ENCODE results near the gene PDCD5.
"Not testable (repeated sequence)": the region's sequence is repeated elsewhere in the genome, so short reads cannot be mapped to it uniquely, and the experiment has no call there.

PDCD5 gene

DNA sequence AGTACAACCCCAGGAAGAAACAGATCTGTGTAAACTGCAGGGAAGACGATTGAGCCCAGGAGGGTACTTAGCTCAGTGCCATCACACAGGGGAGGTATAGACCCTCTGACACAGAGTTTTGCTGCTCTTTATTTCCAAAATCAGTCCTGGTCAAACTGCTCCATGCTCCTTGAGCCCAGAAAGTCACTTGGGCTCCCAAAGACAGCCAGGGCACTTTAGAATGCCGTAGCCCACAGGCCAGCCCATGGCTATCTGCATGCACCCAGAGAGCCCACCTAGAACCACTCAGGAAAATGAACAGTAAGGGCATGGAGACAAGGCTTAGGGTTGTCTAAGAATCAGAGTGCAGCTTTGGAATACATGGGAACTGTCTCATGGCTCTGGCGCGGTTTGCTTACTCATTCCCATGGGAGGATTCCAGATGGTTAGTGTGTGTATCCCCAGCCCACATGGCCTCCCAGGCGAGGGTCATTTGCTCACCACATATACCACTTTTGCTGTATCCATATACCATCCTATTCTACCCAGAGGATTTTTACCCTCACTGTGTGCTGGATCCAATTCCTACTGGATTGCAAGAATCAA is 14.7 kb upstream of the PDCD5 start:
- no peak overlapping the region for H3K9ac ChIP-seq (ENCODE audit: low read depth, low read length)
- no peaks in the 10 kb centered on the region for H3K4me1 ChIP-seq (ENCODE audit: insufficient read depth, low read length)
- H3K9me3 ChIP-seq (ENCODE audit: control insufficient read depth, insufficient read depth, low read length) = no peaks in the 10 kb centered on the region
- H3K36me3 ChIP-seq (ENCODE audit: insufficient read depth, low read length) = no peaks in the 10 kb centered on the region

DNA sequence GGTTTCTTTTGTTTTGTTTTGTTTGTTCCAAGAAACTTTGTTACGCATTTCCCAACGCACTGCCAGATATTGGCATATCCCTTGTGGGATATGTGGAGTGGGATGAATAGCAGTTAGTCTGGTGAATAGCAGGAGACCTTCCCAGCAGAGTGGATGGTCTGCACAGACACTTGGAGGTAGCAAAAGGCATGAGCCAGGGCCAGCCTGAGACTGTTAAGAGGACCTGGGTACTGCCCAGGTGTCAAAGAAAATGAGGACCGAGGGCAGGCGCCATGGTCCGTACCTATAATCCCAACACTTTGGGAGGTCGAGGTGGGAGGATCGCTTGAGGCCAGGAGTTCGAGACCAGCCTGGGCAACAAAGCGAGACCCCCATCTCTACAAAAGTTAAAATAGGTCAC is 13.5 kb upstream of the PDCD5 start:
- Histone ChIP-seq H3K9me3 (ENCODE audit: control insufficient read depth, insufficient read depth, low read length) (no peaks in the 10 kb centered on the region), H3K36me3 (ENCODE audit: insufficient read depth, low read length) (no peaks in the 10 kb centered on the region), H3K4me1 (ENCODE audit: insufficient read depth, low read length) (no peaks in the 10 kb centered on the region), H3K9ac (ENCODE audit: low read depth, low read length) (no peak overlapping the region)

DNA sequence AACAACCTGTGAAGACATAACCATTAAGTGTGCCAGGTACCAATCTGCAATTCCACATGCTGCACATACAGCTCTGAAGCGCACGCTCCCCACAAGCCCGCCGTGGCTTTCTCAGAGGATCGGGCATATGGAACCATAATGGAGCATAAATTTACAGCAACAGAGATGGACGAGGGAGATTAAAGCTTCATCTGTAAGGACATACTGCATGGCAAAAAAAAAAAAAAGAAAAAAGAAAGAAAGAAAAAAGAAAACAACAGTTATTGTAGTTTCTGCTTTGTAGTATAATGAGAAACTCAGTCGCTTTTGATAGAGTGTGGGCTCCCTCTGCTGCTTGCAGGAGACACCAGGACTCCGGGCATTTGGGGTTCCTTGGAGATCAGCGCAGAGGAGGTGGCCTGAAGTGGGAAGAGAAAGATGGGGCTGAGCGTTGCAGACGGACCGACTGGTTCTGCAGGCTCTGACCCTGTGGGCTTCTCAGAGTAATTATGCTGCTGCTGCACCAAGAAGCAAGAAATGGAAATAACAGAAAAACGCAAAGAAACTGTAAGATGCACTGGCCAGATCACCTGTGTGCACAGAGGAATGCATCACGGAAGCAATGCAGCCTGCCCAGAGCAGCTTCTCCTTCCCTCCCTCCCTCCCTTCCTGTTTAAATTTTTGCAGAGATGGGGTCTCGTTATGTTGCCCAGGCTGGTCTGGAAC is 10.8 kb upstream of the PDCD5 start:
- Histone ChIP-seq H3K36me3 (ENCODE audit: insufficient read depth, low read length) (no peaks in the 10 kb centered on the region), H3K9ac (ENCODE audit: low read depth, low read length) (no peak overlapping the region), H3K4me1 (ENCODE audit: insufficient read depth, low read length) (no peaks in the 10 kb centered on the region), H3K9me3 (ENCODE audit: control insufficient read depth, insufficient read depth, low read length) (no peaks in the 10 kb centered on the region)

DNA sequence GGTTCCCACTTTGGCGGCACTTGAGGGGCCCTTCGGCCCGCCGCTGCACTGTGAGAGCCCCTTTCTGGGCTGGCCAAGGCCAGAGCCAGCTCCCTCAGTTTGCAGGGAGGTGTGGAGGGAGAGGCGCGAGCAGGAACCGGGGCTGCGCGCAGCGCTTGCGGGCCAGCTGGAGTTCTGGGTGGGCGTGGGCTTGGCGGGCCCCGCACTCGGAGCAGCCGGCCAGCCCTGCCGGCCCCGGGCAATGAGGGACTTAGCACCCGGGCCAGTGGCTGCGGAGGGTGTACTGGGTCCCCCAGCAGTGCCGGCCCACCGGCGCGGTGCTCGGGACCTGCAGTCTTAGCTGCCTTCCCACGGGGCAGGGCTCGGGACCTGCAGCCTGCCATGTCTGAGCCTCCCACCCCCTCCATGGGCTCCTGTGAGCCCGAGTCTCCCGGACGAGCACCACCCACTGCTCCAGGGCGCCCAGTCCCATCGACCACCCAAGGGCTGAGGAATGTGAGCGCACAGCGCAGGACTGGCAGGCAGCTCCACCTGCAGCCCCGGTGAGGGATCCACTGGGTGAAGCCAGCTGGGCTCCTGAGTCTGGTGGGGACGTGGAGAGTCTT is 9.4 kb upstream of the PDCD5 start:
- not testable (repeated sequence) for H3K36me3 ChIP-seq (ENCODE audit: insufficient read depth, low read length); H3K4me1 ChIP-seq (ENCODE audit: insufficient read depth, low read length); H3K9ac ChIP-seq (ENCODE audit: low read depth, low read length); H3K9me3 ChIP-seq (ENCODE audit: control insufficient read depth, insufficient read depth, low read length)

DNA sequence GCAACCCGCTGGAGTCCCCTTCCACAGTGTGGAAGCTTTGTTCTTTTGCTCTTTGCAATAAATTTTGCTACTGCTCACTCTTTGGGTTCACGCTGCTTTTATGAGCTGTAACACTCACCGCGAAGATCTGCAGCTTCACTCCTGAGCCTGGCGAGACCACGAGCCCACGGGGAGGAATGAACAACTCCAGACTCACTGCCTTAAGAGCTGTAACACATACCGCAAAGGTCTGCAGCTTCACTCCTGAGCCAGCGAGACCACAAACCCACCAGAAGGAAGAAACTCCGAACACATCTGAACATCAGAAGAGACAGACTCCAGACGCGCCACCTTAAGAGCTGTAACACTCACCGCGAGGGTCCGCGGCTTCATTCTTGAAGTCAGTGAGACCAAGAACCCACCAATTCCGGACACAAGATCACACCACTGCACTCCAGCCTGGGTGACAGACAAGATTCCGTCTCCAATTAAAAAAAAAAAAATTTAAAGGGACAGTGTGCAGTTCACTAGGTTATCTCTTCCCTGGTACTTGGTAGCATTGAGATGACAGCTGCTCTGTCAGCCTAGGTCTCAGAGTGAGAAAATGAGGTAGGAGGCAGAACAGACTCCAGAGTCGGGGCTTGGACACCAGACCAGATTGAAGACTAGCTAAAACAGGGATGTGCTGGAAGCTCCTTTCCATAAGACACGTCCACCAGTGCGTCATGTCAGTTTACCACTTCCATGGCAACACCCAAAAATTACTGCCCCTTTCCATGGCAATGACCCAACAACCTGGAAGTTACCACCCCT is 8.1 kb upstream of the PDCD5 start:
- H3K36me3 ChIP-seq (ENCODE audit: insufficient read depth, low read length); H3K9me3 ChIP-seq (ENCODE audit: control insufficient read depth, insufficient read depth, low read length); H3K4me1 ChIP-seq (ENCODE audit: insufficient read depth, low read length); H3K9ac ChIP-seq (ENCODE audit: low read depth, low read length): not testable (repeated sequence)

DNA sequence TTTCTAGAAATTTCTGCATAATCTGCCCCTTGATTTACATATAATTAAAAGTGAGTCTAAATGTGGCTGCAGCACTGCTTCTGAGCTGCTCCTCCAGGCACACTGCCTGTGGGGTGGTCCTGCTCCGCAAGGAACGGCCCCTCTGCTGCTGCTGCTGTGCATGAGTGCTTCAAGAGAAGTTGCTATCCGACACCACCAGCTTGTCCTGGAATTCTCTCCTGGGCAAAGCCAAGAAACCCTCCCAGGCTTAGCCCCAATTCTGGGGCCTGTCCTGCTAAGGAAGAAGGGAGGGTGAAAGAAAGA is 7.5 kb upstream of the PDCD5 start:
- H3K9me3 ChIP-seq (ENCODE audit: control insufficient read depth, insufficient read depth, low read length) = no peaks in the 10 kb centered on the region
- no peaks in the 10 kb centered on the region for H3K4me1 ChIP-seq (ENCODE audit: insufficient read depth, low read length)
- H3K36me3 ChIP-seq (ENCODE audit: insufficient read depth, low read length) = no peaks in the 10 kb centered on the region
- no peak overlapping the region for H3K9ac ChIP-seq (ENCODE audit: low read depth, low read length)

DNA sequence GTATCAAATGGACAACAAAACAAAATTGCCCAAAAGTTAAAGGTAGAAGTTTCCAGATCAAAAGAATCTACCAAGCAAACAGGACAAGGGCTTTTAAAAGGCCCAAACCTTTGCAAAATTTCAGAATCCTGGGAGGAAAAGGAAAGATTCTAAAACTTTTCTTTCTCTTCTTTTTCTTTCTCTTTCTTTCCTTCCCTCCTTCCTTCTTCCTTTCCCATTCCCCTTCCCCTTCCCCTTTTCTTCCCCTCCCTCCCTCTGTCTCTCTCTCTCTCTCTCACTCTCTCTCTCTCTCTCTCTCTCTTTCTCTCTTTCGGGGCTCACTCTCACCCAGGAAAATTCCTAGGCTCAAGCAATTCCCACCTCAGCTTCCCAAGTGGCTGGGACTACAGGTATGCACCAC is 4.2 kb upstream of the PDCD5 start:
- no peaks in the 10 kb centered on the region for H3K4me1 ChIP-seq (ENCODE audit: insufficient read depth, low read length)
- H3K9me3 ChIP-seq (ENCODE audit: control insufficient read depth, insufficient read depth, low read length) = no peaks in the 10 kb centered on the region
- H3K9ac ChIP-seq (ENCODE audit: low read depth, low read length) = no peak overlapping the region
- H3K36me3 ChIP-seq (ENCODE audit: insufficient read depth, low read length) = no peaks in the 10 kb centered on the region

DNA sequence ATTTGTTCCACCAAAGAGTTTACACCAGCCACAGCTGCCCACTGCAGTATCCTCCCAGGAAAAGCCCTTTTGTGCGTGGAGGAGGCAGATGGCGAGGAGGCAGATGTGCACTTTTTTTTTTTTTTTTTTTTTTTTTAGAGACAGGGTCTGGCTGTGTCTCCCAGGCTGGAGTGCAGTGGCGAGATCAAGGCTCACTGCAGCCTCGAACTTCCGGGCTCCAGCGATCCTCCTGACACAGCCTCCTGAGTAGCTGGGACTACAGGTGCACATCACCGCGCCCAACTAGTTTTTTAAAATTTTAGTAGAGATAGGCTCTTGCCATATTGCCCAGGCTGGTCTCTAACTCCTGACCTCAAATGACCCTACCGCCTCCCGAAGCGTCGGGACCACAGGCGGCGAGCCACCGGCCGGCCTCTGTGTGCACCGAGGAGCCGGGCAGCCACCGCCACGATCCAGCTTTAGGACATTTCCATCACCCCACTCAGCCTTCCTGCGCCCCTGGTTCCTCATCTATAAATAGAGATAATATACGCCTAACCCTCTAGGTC is 563 bp upstream of the PDCD5 start:
- Histone ChIP-seq H3K4me1 (ENCODE audit: insufficient read depth, low read length) (no peaks in the 10 kb centered on the region), H3K9me3 (ENCODE audit: control insufficient read depth, insufficient read depth, low read length) (no peaks in the 10 kb centered on the region), H3K36me3 (ENCODE audit: insufficient read depth, low read length) (peaks cover 8% of the 10 kb centered on the region; the same call in 1 of the 2 replicates), H3K9ac (ENCODE audit: low read depth, low read length) (peak overlapping the region; percentile 71; the same call in 1 of the 2 replicates)

DNA sequence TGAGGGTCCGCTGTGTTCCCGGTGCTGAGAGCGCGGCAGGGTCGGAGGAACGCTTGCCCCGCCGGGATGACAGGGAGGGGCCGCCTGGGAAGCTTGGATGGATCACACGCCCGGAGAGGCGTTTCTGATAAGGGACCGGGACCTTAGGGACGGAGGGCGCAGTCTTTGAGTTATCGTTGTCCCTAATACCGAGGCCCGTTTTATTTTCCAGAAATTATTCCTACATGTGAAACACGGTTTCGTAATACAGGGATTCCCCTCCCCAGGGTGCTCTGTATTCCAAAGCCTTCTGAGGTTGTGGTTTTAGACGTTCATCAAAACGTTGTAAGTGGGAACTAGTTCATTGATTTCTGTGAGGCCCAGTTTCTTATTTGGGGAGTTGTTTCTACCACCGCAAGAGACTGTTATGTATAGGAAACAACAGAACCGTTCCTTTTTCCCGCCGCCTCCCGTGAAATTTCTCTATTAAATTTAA is 752 bp downstream of the PDCD5 start:
- H3K4me1 ChIP-seq (ENCODE audit: insufficient read depth, low read length) = no peaks in the 10 kb centered on the region
- H3K36me3 ChIP-seq (ENCODE audit: insufficient read depth, low read length) = peaks cover 16% of the 10 kb centered on the region
- H3K9ac ChIP-seq (ENCODE audit: low read depth, low read length) = peak overlapping the region; percentile 71
- H3K9me3 ChIP-seq (ENCODE audit: control insufficient read depth, insufficient read depth, low read length) = no peaks in the 10 kb centered on the region

DNA sequence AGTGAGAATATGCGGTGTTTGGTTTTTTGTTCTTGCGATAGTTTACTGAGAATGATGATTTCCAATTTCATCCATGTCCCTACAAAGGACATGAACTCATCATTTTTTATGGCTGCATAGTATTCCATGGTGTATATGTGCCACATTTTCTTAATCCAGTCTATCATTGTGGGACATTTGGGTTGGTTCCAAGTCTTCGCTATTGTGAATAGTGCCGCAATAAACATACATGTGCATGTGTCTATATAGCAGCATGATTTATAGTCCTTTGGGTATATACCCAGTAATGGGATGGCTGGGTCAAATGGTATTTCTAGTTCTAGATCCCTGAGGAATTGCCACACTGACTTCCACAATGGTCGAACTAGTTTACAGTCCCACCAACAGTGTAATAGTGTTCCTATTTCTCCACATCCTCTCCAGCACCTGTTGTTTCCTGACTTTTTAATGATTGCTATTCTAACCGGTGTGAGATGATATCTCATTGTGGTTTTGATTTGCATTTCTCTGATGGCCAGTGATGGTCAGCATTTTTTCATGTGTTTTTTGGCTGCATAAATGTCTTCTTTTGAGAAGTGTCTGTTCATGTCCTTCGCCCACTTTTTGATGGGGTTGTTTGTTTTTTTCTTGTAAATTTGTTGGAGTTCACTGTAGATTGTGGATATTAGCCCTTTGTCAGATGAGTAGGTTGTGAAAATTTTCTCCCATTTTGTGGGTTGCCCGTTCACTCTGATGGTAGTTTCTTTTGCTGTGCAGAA is 6.9 kb downstream of the PDCD5 start:
- peaks cover 21% of the 10 kb centered on the region for H3K36me3 ChIP-seq (ENCODE audit: insufficient read depth, low read length)
- not testable (repeated sequence) for H3K9ac ChIP-seq (ENCODE audit: low read depth, low read length); H3K4me1 ChIP-seq (ENCODE audit: insufficient read depth, low read length); H3K9me3 ChIP-seq (ENCODE audit: control insufficient read depth, insufficient read depth, low read length)

DNA sequence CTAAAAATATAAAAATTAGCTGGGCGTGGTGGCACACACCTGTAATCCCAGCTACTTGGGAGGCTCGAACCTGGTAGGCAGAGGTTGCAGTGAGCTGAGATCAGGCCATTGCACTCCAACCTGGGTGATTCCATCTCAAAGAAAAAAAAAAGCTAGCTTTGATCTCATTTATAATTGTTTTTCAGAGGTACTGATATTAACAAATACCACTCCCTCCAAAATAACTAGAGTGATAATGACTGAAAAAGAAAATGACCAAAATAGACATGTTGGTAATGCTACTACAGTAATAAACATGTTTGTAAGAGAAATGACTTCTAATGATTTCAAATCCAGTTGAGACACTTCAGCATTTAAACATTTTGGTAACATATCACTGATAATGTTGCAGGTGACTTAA is 13.0 kb downstream of the PDCD5 start:
- Histone ChIP-seq H3K36me3 (ENCODE audit: insufficient read depth, low read length) (peaks cover 17% of the 10 kb centered on the region), H3K9me3 (ENCODE audit: control insufficient read depth, insufficient read depth, low read length) (no peaks in the 10 kb centered on the region; the same call in 1 of the 2 replicates), H3K9ac (ENCODE audit: low read depth, low read length) (no peak overlapping the region), H3K4me1 (ENCODE audit: insufficient read depth, low read length) (no peaks in the 10 kb centered on the region)

DNA sequence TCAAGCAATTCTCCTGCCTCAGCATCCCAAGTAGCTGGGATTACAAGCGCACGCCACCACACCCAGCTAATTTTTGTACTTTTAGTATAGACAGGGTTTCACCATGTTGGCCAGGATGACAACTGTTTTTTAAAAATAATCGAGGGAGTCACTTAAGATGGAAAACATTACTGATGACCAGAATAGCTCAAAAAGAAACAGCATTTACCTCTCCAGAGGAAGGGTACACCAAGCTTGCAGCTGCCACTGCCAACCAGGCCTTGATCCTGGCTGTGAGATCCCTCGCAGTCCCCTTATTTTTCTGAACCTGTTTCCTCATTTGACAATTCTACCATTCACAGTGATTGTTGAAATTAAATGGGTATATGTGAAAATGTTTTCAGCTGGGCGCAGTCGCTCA is 14.5 kb downstream of the PDCD5 start:
- Histone ChIP-seq H3K9ac (ENCODE audit: low read depth, low read length) (no peak overlapping the region), H3K36me3 (ENCODE audit: insufficient read depth, low read length) (peaks cover 20% of the 10 kb centered on the region), H3K4me1 (ENCODE audit: insufficient read depth, low read length) (no peaks in the 10 kb centered on the region), H3K9me3 (ENCODE audit: control insufficient read depth, insufficient read depth, low read length) (no peaks in the 10 kb centered on the region; the same call in 1 of the 2 replicates)

DNA sequence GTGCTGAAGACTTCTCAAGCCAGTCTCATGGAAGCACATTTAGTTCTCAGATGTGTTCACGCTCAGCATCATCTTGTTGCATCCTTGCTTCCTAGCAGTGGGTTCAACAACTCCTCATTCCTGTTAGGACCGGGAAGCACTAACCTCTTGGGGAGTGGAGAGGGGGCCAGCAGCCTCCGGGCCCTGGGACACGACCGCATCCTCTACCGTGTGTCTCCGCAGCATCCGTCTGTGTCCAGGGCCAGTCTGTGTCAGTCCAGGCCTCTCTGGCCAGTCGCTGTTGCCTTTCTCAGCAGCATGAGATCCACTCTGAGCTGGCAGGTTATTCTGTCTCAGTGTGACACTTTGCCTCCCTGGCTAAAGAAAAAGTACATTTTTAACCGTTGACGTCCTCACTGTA is 17.0 kb downstream of the PDCD5 start:
- Histone ChIP-seq H3K9ac (ENCODE audit: low read depth, low read length) (no peak overlapping the region), H3K36me3 (ENCODE audit: insufficient read depth, low read length) (peaks cover 20% of the 10 kb centered on the region), H3K4me1 (ENCODE audit: insufficient read depth, low read length) (no peaks in the 10 kb centered on the region), H3K9me3 (ENCODE audit: control insufficient read depth, insufficient read depth, low read length) (no peaks in the 10 kb centered on the region; the same call in 1 of the 2 replicates)

DNA sequence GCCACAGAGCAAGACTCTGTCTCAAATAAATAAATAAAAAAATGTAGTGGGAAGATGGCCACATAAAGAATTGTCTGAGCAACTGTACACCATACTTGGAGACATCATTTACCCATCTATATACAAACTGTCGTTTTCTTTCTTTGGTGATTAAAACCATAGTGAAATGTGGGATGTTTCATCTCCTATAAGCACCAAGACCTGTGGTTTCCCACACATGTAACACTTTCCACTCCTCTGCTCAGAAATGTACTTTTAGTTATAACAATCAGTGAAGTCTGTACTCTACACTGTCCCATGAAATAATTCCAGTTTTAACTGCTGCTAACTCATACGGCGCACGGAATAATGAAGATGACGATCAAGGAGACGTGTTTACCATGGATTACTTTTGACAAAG is 18.3 kb downstream of the PDCD5 start:
- peaks cover 20% of the 10 kb centered on the region for H3K36me3 ChIP-seq (ENCODE audit: insufficient read depth, low read length)
- no peaks in the 10 kb centered on the region for H3K4me1 ChIP-seq (ENCODE audit: insufficient read depth, low read length)
- H3K9ac ChIP-seq (ENCODE audit: low read depth, low read length) = no peak overlapping the region
- H3K9me3 ChIP-seq (ENCODE audit: control insufficient read depth, insufficient read depth, low read length) = no peaks in the 10 kb centered on the region

Data from ES-I3 (cell line).